Right lobe of liver (tissue), 6 donors: ENCODE measurements around the gene ATP6V0A1. TPM values are rescaled to one million over a fixed set of nuclear protein-coding genes. Genes with fewer than 3 reads are reported as not detected.
A peak's percentile ranks its signal among the peaks of the same experiment; 100 is the strongest.

Experiments used
- ATAC-seq, 4 donors: fragments of 200-7000 bp; cut with Tn5 transposase; one replicate each; pipeline ENCODE4 v1.9.1; 2020; ENCODE audit warnings: mild to moderate bottlenecking in 4 of 4, moderate library complexity in 4 of 4
- DNase-seq, 3 donors: peaks; one replicate each; pipeline ENCODE4 v3.0.0-alpha.2; 2020
- H3K27ac ChIP-seq, 3 donors: fragments of 200-600 bp; one replicate each; pipeline ENCODE4 v1.8.0; 2022
- H3K27me3 ChIP-seq, 2 donors: fragments of 200-600 bp; one replicate each; pipeline ENCODE4 v1.8.0; 2022
- H3K36me3 ChIP-seq, 4 donors: fragments of 200-600 bp; sonication (generic) in 1 of 4; one replicate each; pipeline versions ENCODE4 v1.5.1 to v1.8.0; 2017 to 2022; ENCODE audit warnings: control low read depth in 1 of 4
- H3K4me1 ChIP-seq, 4 donors: fragments of 200-600 bp; sonication (generic) in 1 of 4; one replicate each; pipeline versions ENCODE4 v1.5.1 to v1.8.0; 2017 to 2022; ENCODE audit warnings: control low read depth in 1 of 4
- H3K4me3 ChIP-seq, 3 donors: fragments of 200-600 bp; one replicate each; pipeline ENCODE4 v1.8.0; 2022
- H3K9me3 ChIP-seq, 4 donors: fragments of 200-600 bp; sonication (generic) in 1 of 4; one replicate each; pipeline versions ENCODE4 v1.5.1 to v1.8.0; 2017 to 2022; ENCODE audit warnings: control low read depth in 1 of 4
- CTCF ChIP-seq, 4 donors: fragments of 200-600 bp in 3 of 4; fragments of 450-650 bp in 1 of 4; IDR thresholded peaks; one replicate each; pipeline versions ENCODE4 v1.5.1 to v1.8.0; 2016 to 2022; ENCODE audit warnings: antibody characterized with exemption in 4 of 4, mild to moderate bottlenecking in 2 of 4
- POLR2A ChIP-seq: fragments of 450-650 bp; IDR thresholded peaks from one replicate; pipeline ENCODE4 v1.6.1; 2017; ENCODE audit warnings: antibody characterized with exemption, mild to moderate bottlenecking
- WGBS: methylation state at CpG from one replicate; pipeline ENCODE4 v1.1.6; 2018; ENCODE audit warnings: low coverage, low lambda C conversion rate; ENCODE audit not compliant: insufficient coverage; ENCODE audit errors: missing lambda C conversion rate; 5-methylcytosine and 5-hydroxymethylcytosine counted together
- intact Hi-C, 2 donors: fragments of 100-400 bp; cut with DNase I; formaldehyde crosslinking; loops; one replicate each; pipeline versions ENCODE4 v1.11.2 to v1.14.1; 2022
- total RNA-seq, 6 experiments: library from RNA; depleted of rRNA in 2 of 6; stranded (reverse); fragments of >200 nt in 2 of 6; fragmentation: NEBNext Ultra II Directional in 3 of 6; extraction: Animal tissue kit (Norgen Biotek cat#: 25700) in 3 of 6; gene quantifications; one replicate each; pipeline versions ENCODE4 v1.1.0 to v1.2.4, GENCODE V29; 2016 to 2023
- donor health status: DM: no; HTN: yes; CAD: no.
- donor health status: DM: no; HTN: no; CAD: no.
- donor health status: DM: no; HTN: no; CAD: no.
- donor health status: DM: no; HTN: yes; CAD: no.
- donor health status: DM: no; HTN: yes; CAD: no.

ATP6V0A1 gene
- total RNA-seq, 6 experiments from 2014 or later: 36.4 to 66.0 (median 49.4) TPM

- H3K9me3 ChIP-seq: no peaks in the 10 kb centered on the region
- ATAC-seq: no peak
- 70% methylated on average over 1 of the region's 1 CpG for WGBS
- no peak for DNase-seq
- peaks cover 0 to 30% (median 10%) of the 10 kb centered on the region in 4 donors for H3K4me1 ChIP-seq
- H3K27ac ChIP-seq: peak overlapping the region in 2 of 3 donors; percentile 50 to 93
- H3K36me3 ChIP-seq: peaks cover 0 to 9% (median 0%) of the 10 kb centered on the region in 4 donors
- no peaks in the 10 kb centered on the region for H3K27me3 ChIP-seq
- intact Hi-C loops: no loop called here
- peak overlapping the region; percentile 64 to 77 (median 65) for H3K4me3 ChIP-seq
- TF ChIP-seq CTCF (IDR thresholded peaks at IDR 0.05) (no peak), POLR2A (no peak)
Observed at GRCh38 chr17:42460371-42460770, 1.7 kb downstream of the ATP6V0A1 start.

GRCh38 chr17:42463976-42464400 lies 5.3 kb downstream of the ATP6V0A1 start:
- H3K27ac ChIP-seq: peak overlapping the region; percentile 2 to 75 (median 37)
- ATAC-seq: peak; percentile 81 to 92 (median 85)
- WGBS: 32% methylated on average over 4 of the region's 4 CpGs

GRCh38 chr17:42467889-42468288 lies 9.2 kb downstream of the ATP6V0A1 start:
- H3K9me3 ChIP-seq: no peaks in the 10 kb centered on the region
- no peak overlapping the region for H3K4me3 ChIP-seq
- no peak for TF ChIP-seq POLR2A
- TF ChIP-seq CTCF (IDR thresholded peaks at IDR 0.05): no peak
- peaks cover 0 to 32% (median 16%) of the 10 kb centered on the region in 4 donors for H3K4me1 ChIP-seq
- intact Hi-C loops: no loop called here
- peaks cover 9 to 39% (median 13%) of the 10 kb centered on the region in 4 donors for H3K36me3 ChIP-seq
- DNase-seq (no peak), ATAC-seq (peak in 2 of 4 donors; percentile 41 to 57)
- H3K27me3 ChIP-seq: no peaks in the 10 kb centered on the region
- WGBS: 26% methylated on average over 5 of the region's 5 CpGs
- peak overlapping the region in 2 of 3 donors; percentile 4 to 23 for H3K27ac ChIP-seq

More at GRCh38 chr17:42463976-42464400, 5.3 kb downstream of the ATP6V0A1 start:
- no peak for TF ChIP-seq POLR2A
- no peak for TF ChIP-seq CTCF (IDR thresholded peaks at IDR 0.05)
- Histone ChIP-seq H3K4me3 (peak overlapping the region in 1 of 3 donors; percentile 8), H3K36me3 (peaks cover 0 to 28% (median 1%) of the 10 kb centered on the region in 4 donors), H3K9me3 (no peaks in the 10 kb centered on the region), H3K27me3 (no peaks in the 10 kb centered on the region), H3K4me1 (peaks cover 0 to 44% (median 16%) of the 10 kb centered on the region in 4 donors)
- DNase-seq: no peak
- intact Hi-C loops: no loop called here

GRCh38 chr17:42472709-42473521 lies 14.2 kb downstream of the ATP6V0A1 start:
- no peak overlapping the region for H3K27ac ChIP-seq
- whole genome bisulfite sequencing: 77% methylated on average over 8 of the region's 8 CpGs
- H3K27me3 ChIP-seq: no peaks in the 10 kb centered on the region
- ATAC-seq: no peak
- no peak for DNase-seq
- H3K4me3 ChIP-seq: no peak overlapping the region
- peaks cover 9 to 57% (median 19%) of the 10 kb centered on the region in 4 donors for H3K36me3 ChIP-seq
- no peaks in the 10 kb centered on the region for H3K9me3 ChIP-seq
- TF ChIP-seq CTCF (IDR thresholded peaks at IDR 0.05) (no peak), POLR2A (no peak)
- no peaks in the 10 kb centered on the region for H3K4me1 ChIP-seq
- intact Hi-C loops: no loop called here
